ENCODE measurements around the gene C1orf146. TPM values are rescaled to one million over a fixed set of nuclear protein-coding genes. Genes with fewer than 3 reads are reported as not detected.

Gene C1orf146, protein sequence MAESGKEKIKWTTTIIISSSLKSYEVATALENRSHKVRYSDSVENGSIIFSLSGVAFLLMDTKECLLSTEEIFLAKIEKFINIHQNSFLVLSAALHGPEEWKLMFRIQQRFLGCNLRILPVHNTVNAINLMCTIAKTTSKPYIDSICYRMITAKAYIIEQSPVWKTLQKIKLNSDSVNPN
- polyA plus RNA-seq (2011; rRNA removed), result not detected in 2 replicates
- not detected in 2 replicates for polyA minus RNA-seq (2011; rRNA and poly(A)+ RNA removed)

DNA sequence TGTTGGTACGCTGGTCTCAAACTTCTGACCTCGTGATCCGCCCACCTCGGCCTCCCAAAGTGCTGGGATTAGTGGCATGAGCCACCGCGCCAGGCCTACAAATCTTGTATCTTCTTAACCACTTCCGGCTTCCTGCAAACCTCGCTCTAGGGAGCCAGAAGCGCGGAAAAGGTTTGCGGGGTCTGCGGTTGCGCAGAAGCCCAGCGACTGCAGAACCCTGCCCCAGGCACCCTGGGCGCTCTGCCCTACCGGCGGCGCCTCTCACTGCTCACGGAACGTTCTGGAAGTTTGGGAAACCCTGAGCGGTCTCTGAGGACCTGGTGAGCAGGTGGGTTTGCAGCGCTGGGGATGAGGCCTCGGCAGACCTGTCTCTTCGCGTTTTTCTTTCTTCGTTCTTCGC is at the start of gene C1orf146:
TSS of gene C1orf146 (plus strand) at position 195 of the 400 bp plus-strand sequence. CDS start 13,506 bp downstream, outside the sequence.
- ChIA-PET CTCF (no interaction called here), POLR2A (no interaction called here)
- Histone ChIP-seq H3K36me3 (ENCODE audit: control insufficient read depth, insufficient read depth, low read length) (no peaks in the 10 kb centered on the region), H3K27me3 (ENCODE audit: control insufficient read depth, insufficient read depth, low read length) (no peaks in the 10 kb centered on the region), H3K4me3 (ENCODE audit: low read depth, low read length) (no peak within 1 kb of the TSS)
- TF ChIP-seq, protein P1, sequence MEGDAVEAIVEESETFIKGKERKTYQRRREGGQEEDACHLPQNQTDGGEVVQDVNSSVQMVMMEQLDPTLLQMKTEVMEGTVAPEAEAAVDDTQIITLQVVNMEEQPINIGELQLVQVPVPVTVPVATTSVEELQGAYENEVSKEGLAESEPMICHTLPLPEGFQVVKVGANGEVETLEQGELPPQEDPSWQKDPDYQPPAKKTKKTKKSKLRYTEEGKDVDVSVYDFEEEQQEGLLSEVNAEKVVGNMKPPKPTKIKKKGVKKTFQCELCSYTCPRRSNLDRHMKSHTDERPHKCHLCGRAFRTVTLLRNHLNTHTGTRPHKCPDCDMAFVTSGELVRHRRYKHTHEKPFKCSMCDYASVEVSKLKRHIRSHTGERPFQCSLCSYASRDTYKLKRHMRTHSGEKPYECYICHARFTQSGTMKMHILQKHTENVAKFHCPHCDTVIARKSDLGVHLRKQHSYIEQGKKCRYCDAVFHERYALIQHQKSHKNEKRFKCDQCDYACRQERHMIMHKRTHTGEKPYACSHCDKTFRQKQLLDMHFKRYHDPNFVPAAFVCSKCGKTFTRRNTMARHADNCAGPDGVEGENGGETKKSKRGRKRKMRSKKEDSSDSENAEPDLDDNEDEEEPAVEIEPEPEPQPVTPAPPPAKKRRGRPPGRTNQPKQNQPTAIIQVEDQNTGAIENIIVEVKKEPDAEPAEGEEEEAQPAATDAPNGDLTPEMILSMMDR (IDR thresholded peaks at IDR 0.05; ENCODE audit: insufficient read depth, low read depth, low read length), result no peak
- no peak for DNase-seq (ENCODE audit: low read depth)

DNA sequence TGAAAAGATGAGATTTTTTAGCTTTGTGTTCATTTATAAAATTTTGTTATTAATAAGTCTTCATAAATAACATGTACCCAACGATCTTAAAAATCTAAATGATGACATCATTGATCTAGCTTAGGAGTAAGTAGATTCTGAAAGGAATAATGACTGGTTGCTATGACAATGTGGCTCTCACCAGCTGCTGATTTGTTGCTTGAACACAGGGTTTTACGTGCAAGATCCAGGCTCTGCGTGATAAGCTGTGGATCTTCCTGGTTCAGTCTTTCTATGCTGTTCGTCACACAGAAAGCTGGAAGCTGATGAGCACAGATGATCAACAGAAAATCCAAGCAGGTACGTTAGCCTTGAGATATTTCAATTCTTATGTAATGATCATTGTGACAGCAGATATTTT is 49.1 kb upstream of the C1orf146 start:
- ChIA-PET CTCF (no interaction called here), POLR2A (no interaction called here)
- TF ChIP-seq, protein P1 (IDR thresholded peaks at IDR 0.05; ENCODE audit: insufficient read depth, low read depth, low read length), result no peak
- DNase-seq (ENCODE audit: low read depth), result no peak
- Histone ChIP-seq H3K27me3 (ENCODE audit: control insufficient read depth, insufficient read depth, low read length) (no peaks in the 10 kb centered on the region), H3K4me3 (ENCODE audit: low read depth, low read length) (no peak overlapping the region), H3K36me3 (ENCODE audit: control insufficient read depth, insufficient read depth, low read length) (no peaks in the 10 kb centered on the region)

DNA sequence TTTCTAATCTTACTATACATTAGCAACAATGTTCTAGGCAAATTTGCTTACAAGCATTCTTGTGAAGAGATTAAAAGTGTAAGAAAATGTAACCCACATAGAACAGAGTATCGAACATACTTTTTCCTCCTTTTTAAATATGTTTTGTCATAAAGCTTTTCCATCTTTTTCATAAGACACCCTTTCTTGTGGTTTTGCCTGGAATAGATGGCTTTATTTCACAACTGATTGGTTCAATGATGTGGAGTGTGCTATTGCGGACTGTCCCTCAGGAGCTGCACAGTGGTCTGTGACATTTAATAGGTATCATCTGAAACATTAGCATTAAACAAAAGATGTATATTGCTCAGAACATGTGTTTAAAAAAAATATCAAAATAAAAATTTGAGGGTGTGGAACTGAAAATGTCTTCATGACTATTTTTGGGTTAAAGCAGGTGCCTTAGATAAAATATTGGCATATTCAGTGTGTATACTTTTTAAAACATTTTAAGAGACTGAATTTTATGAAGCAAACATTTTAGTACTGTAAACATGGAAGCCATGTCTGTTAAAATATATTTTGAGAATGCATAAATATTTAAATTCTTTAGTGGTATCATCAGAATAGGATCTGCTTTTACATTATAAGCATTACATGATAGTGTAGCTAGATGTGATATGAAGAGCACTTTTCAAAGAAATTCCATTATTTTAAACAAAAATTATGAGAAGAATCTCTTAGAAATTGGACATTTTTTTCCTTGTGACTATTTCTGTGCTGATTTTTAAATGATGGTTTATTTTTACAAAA is 48.3 kb upstream of the C1orf146 start:
- CTCF ChIA-PET, result interaction anchor here (1.6 kb wide), 1 partner anchor 9 kb away, joined by 5 read pairs; no protein-coding TSS in a partner anchor
- Histone ChIP-seq H3K27me3 (ENCODE audit: control insufficient read depth, insufficient read depth, low read length) (no peaks in the 10 kb centered on the region), H3K4me3 (ENCODE audit: low read depth, low read length) (no peak overlapping the region), H3K36me3 (ENCODE audit: control insufficient read depth, insufficient read depth, low read length) (no peaks in the 10 kb centered on the region)
- DNase-seq (ENCODE audit: low read depth), result no peak
- TF ChIP-seq, protein P1 (IDR thresholded peaks at IDR 0.05; ENCODE audit: insufficient read depth, low read depth, low read length), result no peak
- POLR2A ChIA-PET, result no interaction called here

DNA sequence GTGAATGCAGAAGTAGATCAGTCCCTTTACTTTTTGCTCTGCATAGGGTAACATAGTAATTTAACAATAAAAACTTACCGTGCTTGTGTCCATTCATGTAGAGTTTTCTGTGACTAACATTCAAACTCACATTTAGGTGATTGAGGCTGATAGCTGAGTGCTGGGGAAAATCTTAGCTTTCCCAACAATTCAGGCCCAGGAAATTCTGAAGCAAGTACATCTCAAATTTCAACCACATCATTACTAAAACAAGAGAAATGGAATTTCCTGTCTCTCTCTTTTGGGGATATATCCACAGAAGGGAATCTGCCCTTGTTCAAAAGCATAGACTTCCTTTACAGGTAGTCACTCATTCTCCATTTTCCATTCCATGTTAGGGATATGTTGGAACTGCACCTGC is 33.1 kb upstream of the C1orf146 start:
- Histone ChIP-seq H3K4me3 (ENCODE audit: low read depth, low read length) (no peak overlapping the region), H3K27me3 (ENCODE audit: control insufficient read depth, insufficient read depth, low read length) (no peaks in the 10 kb centered on the region), H3K36me3 (ENCODE audit: control insufficient read depth, insufficient read depth, low read length) (no peaks in the 10 kb centered on the region)
- TF ChIP-seq, protein P1 (IDR thresholded peaks at IDR 0.05; ENCODE audit: insufficient read depth, low read depth, low read length), result no peak
- peak; percentile 37 for DNase-seq (ENCODE audit: low read depth)
- ChIA-PET CTCF (no interaction called here), POLR2A (no interaction called here)

DNA sequence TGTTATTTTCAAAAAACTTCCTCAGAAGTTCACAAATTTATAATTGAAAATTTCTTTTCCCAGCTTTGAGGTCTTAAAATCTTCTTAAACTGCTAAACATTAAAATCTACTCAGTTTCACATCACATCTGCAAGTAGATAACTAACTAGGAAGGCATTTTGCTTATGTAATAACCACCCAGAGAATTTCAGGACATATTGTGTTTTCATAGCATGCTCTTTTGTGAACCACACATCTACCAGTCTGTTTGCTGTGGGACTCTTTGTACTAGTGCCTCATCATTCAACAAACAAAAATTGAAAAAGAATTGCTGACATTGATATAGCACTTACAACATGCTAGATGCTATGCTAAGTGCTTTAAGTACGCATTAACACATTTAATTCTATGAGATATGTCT is 31.6 kb upstream of the C1orf146 start:
- Histone ChIP-seq H3K27me3 (ENCODE audit: control insufficient read depth, insufficient read depth, low read length) (no peaks in the 10 kb centered on the region), H3K4me3 (ENCODE audit: low read depth, low read length) (no peak overlapping the region), H3K36me3 (ENCODE audit: control insufficient read depth, insufficient read depth, low read length) (no peaks in the 10 kb centered on the region)
- TF ChIP-seq, protein P1 (IDR thresholded peaks at IDR 0.05; ENCODE audit: insufficient read depth, low read depth, low read length), result no peak
- POLR2A ChIA-PET, result no interaction called here
- no peak for DNase-seq (ENCODE audit: low read depth)
- CTCF ChIA-PET, result no interaction called here
